HepG2 (cell line): Measurements from ENCODE around the gene AUTS2. TPM values are rescaled to one million over a fixed set of nuclear protein-coding genes. Genes with fewer than 3 reads are reported as not detected.

Experiments
- ARNT2 ChIP-seq: sonication (generic); formaldehyde crosslinking; IDR thresholded peaks from 2 replicates; pipeline ENCODE4 v1.8.0; 2022; ENCODE audit warnings: mild to moderate bottlenecking, low read depth, missing genetic modification reagents, moderate library complexity
- MEIS2 ChIP-seq: sonication (generic); formaldehyde crosslinking; IDR thresholded peaks from 2 replicates; pipeline ENCODE4 v1.9.0; 2021; ENCODE audit warnings: mild to moderate bottlenecking, missing genetic modification reagents
- NR2C2 ChIP-seq: sonication (generic); formaldehyde crosslinking; IDR thresholded peaks from 2 replicates; pipeline ENCODE4 v1.4.0; 2020; ENCODE audit warnings: missing genetic modification reagents, mild to moderate bottlenecking, moderate library complexity, borderline replicate concordance
- PRMT3 ChIP-seq: sonication (generic); formaldehyde crosslinking; IDR thresholded peaks from 2 replicates; pipeline ENCODE4 v1.8.1; 2022; ENCODE audit warnings: low read depth, mild to moderate bottlenecking, moderate library complexity, missing genetic modification reagents, borderline replicate concordance
- ZNF274 ChIP-seq: sonication (generic); formaldehyde crosslinking; IDR thresholded peaks from 2 replicates; pipeline ENCODE4 v1.5.1; 2020; ENCODE audit warnings: mild to moderate bottlenecking, missing genetic modification reagents
- ZNF549 ChIP-seq: sonication (generic); formaldehyde crosslinking; IDR thresholded peaks from 2 replicates; pipeline ENCODE4 v1.5.0; 2020; ENCODE audit warnings: missing genetic modification reagents
- ZSCAN25 ChIP-seq: sonication (generic); formaldehyde crosslinking; IDR thresholded peaks from 2 replicates; pipeline ENCODE4 v1.8.0; 2022; ENCODE audit warnings: mild to moderate bottlenecking, missing genetic modification reagents
- polyA plus RNA-seq, 8 experiments: library from polyadenylated mRNA; depleted of rRNA in 3 of 8; stranded (reverse) in 7 of 8; unstranded in 1 of 8; fragments of >200 nt; fragmentation: Illumina TruSeq in 4 of 8; extraction: Trizol in 4 of 8; gene quantifications; 2 replicates each; pipeline versions ENCODE4 v1.2.1 to v1.2.3, GENCODE V29; 2011 to 2016; ENCODE audit warnings: low read depth in 4 of 8, missing spikeins in 1 of 8, mixed read lengths in 1 of 8; ENCODE audit not compliant: insufficient read depth in 1 of 8
- total RNA-seq, 5 experiments: library from RNA; depleted of rRNA; stranded (reverse); fragments of >200 nt; fragmentation: Illumina TruSeq; extraction: Trizol; gene quantifications; 2 replicates each; pipeline ENCODE4 v1.2.3, GENCODE V29; 2016; ENCODE audit warnings: low read depth in 1 of 5
- TF ChIP-seq, protein P1 (sequence below): sonication (generic); formaldehyde crosslinking; IDR thresholded peaks from 2 replicates; pipeline ENCODE4 v1.5.1; 2020; ENCODE audit warnings: mild to moderate bottlenecking, missing genetic modification reagents, moderate library complexity
- TF ChIP-seq, protein P2 (sequence below): sonication (generic); formaldehyde crosslinking; conservative IDR thresholded peaks from 2 replicates; pipeline ENCODE4 v1.8.1; 2023; ENCODE audit warnings: missing genetic modification reagents
- TF ChIP-seq, protein P3 (sequence below): IDR thresholded peaks from 2 replicates; pipeline ENCODE4 v1.6.1; 2016; ENCODE audit warnings: mild to moderate bottlenecking, missing biosample characterization, missing genetic modification reagents
- TF ChIP-seq, protein P4 (sequence below): sonication (generic); formaldehyde crosslinking; IDR thresholded peaks from 2 replicates; pipeline ENCODE4 v1.5.0; 2020; ENCODE audit warnings: missing genetic modification reagents
- TF ChIP-seq, protein P5 (sequence below): sonication (generic); formaldehyde crosslinking; conservative IDR thresholded peaks from 2 replicates; pipeline ENCODE4 v1.5.0; 2020; ENCODE audit warnings: missing genetic modification reagents

AUTS2 gene
- total and polyA plus RNA-seq, 2 of the 13 experiments (the other 11 are each of a cell fraction or from before 2014, with no cell fraction given) = 0.38 TPM; not detected in 1

DNA sequence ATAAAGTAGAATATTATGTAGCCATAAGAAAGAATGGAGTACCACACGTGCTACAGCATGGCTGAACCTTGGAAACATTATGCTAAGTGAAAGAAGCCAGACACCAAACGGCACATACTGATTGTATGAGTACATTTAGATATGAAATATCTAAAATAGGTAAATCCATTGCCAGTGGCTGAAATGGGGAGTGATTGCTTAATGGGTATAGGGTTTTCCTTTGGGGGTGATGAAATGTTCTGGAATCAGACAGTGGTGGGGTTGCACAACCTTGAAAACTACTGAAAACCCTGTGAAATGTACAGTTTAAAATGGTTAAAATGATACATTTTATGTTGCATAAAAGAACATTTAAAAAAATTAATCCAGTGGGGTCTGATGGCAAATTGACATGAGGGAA lies 667.9 kb downstream of the AUTS2 start (continued):
- TF ChIP-seq, protein P1, sequence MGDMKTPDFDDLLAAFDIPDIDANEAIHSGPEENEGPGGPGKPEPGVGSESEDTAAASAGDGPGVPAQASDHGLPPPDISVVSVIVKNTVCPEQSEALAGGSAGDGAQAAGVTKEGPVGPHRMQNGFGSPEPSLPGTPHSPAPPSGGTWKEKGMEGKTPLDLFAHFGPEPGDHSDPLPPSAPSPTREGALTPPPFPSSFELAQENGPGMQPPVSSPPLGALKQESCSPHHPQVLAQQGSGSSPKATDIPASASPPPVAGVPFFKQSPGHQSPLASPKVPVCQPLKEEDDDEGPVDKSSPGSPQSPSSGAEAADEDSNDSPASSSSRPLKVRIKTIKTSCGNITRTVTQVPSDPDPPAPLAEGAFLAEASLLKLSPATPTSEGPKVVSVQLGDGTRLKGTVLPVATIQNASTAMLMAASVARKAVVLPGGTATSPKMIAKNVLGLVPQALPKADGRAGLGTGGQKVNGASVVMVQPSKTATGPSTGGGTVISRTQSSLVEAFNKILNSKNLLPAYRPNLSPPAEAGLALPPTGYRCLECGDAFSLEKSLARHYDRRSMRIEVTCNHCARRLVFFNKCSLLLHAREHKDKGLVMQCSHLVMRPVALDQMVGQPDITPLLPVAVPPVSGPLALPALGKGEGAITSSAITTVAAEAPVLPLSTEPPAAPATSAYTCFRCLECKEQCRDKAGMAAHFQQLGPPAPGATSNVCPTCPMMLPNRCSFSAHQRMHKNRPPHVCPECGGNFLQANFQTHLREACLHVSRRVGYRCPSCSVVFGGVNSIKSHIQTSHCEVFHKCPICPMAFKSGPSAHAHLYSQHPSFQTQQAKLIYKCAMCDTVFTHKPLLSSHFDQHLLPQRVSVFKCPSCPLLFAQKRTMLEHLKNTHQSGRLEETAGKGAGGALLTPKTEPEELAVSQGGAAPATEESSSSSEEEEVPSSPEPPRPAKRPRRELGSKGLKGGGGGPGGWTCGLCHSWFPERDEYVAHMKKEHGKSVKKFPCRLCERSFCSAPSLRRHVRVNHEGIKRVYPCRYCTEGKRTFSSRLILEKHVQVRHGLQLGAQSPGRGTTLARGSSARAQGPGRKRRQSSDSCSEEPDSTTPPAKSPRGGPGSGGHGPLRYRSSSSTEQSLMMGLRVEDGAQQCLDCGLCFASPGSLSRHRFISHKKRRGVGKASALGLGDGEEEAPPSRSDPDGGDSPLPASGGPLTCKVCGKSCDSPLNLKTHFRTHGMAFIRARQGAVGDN (CRISPR knock-in tag) = no peak
- TF ChIP-seq, protein P2, sequence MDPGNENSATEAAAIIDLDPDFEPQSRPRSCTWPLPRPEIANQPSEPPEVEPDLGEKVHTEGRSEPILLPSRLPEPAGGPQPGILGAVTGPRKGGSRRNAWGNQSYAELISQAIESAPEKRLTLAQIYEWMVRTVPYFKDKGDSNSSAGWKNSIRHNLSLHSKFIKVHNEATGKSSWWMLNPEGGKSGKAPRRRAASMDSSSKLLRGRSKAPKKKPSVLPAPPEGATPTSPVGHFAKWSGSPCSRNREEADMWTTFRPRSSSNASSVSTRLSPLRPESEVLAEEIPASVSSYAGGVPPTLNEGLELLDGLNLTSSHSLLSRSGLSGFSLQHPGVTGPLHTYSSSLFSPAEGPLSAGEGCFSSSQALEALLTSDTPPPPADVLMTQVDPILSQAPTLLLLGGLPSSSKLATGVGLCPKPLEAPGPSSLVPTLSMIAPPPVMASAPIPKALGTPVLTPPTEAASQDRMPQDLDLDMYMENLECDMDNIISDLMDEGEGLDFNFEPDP = no peak
- TF ChIP-seq NR2C2 (CRISPR knock-in tag) = no peak
- TF ChIP-seq, protein P3, sequence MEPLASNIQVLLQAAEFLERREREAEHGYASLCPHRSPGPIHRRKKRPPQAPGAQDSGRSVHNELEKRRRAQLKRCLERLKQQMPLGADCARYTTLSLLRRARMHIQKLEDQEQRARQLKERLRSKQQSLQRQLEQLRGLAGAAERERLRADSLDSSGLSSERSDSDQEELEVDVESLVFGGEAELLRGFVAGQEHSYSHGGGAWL (CRISPR knock-in tag) = no peak
- TF ChIP-seq ZNF274 = no peak
- TF ChIP-seq ARNT2 (CRISPR knock-in tag) = no peak
- no peak for TF ChIP-seq ZNF549
- TF ChIP-seq MEIS2 = no peak
- TF ChIP-seq ZSCAN25 (CRISPR knock-in tag) = no peak
- TF ChIP-seq, protein P4, sequence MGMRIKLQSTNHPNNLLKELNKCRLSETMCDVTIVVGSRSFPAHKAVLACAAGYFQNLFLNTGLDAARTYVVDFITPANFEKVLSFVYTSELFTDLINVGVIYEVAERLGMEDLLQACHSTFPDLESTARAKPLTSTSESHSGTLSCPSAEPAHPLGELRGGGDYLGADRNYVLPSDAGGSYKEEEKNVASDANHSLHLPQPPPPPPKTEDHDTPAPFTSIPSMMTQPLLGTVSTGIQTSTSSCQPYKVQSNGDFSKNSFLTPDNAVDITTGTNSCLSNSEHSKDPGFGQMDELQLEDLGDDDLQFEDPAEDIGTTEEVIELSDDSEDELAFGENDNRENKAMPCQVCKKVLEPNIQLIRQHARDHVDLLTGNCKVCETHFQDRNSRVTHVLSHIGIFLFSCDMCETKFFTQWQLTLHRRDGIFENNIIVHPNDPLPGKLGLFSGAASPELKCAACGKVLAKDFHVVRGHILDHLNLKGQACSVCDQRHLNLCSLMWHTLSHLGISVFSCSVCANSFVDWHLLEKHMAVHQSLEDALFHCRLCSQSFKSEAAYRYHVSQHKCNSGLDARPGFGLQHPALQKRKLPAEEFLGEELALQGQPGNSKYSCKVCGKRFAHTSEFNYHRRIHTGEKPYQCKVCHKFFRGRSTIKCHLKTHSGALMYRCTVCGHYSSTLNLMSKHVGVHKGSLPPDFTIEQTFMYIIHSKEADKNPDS = no peak
- TF ChIP-seq PRMT3 = no peak
- TF ChIP-seq, protein P5, sequence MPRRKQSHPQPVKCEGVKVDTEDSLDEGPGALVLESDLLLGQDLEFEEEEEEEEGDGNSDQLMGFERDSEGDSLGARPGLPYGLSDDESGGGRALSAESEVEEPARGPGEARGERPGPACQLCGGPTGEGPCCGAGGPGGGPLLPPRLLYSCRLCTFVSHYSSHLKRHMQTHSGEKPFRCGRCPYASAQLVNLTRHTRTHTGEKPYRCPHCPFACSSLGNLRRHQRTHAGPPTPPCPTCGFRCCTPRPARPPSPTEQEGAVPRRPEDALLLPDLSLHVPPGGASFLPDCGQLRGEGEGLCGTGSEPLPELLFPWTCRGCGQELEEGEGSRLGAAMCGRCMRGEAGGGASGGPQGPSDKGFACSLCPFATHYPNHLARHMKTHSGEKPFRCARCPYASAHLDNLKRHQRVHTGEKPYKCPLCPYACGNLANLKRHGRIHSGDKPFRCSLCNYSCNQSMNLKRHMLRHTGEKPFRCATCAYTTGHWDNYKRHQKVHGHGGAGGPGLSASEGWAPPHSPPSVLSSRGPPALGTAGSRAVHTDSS (CRISPR knock-in tag) = no peak
